NCI-H187 treated with DMSO at 0.1 percent for 48 hours (cell line): Measurements from ENCODE around the gene ST3GAL3.

Experiments used
- DNase-seq: peaks from one replicate; lab custom pipeline; 2025; lab: John Stamatoyannopoulos, UW

The ST3GAL3 gene

DNA sequence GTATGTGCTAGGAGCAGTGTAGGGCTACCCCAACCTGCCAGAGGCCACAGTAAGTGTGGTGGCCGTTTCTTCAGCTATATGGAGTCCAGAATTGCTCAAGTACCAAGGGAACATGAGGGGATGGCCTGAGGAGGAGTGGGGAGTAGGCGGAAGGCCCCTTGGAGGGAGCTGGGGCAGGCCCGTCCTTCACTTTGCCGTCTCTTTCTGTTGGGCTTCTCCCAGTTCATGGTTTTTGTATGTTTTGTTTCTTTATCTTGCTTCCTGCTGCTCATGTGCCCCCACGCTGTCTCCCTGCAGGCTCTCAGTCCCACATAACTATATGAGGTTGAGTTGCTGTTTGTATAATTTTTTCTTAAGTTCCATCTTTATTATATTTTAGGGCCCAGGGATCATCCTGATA, 256.6 kb downstream of the ST3GAL3 start:
- no peak for DNase-seq

DNA sequence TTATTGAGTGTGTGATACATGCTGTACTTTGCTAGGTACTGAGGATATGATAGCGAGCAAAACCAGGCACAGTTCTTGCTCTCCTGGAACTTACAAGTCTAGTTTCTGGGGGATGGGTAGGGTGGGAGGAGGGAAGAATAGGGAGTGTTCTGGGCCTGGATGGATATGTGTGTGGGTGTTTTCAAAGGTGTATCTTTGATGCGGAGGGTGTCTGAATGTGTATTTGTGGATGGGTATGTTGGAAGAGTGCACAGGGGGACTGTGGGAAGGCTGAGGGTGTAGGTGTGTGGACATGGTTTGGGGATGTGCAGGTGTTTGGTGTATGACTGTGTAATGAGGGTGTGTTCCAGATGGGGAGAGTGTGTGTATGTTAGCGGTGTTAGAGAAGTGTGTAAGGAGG, 258.0 kb downstream of the ST3GAL3 start:
- DNase-seq, result no peak

DNA sequence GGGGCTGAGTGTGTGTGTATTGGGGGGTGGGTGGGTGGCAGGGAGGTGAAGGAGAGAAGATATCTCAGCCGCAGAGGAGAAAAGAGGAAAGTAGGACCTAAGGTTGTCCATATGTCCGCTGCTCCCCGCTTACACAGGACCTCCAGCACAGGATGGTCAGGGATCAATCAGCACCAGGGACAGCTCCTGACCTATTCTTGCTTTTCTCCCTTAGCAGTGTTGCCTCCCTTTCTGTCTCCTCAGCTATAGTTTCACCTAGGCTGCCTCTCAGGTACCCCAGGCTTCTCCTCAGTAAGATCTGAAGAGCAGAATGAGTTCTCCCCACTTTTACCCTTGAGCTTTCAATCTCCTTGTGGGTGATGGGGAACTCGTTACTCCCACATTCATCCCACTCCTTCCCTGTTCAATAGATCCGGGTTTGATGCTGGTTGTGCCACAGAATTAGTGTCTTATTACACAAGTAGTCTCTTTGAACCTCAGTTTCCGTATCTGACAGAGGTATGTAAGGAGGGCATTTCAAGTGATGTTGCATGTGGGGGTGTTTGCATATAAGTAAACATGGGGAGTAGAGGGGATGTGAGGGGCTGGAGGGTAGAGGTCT, 261.1 kb downstream of the ST3GAL3 start:
- no peak for DNase-seq

DNA sequence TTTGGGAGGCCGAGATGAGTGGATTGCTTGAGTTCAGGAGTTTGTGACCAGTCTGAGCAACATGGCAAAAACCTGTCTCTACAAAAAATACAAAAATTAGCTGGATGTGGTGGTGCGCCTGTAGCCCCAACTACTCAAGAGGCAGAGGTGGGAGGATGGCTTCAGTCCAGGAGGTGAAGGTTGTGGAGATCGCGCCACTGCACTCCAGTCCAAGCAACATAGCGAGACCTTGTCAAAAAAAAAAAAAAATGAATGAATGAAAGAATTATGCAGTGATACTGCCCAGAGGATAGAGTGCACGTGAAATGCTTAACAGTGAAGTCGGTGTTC, 262.0 kb downstream of the ST3GAL3 start:
- no peak for DNase-seq

DNA sequence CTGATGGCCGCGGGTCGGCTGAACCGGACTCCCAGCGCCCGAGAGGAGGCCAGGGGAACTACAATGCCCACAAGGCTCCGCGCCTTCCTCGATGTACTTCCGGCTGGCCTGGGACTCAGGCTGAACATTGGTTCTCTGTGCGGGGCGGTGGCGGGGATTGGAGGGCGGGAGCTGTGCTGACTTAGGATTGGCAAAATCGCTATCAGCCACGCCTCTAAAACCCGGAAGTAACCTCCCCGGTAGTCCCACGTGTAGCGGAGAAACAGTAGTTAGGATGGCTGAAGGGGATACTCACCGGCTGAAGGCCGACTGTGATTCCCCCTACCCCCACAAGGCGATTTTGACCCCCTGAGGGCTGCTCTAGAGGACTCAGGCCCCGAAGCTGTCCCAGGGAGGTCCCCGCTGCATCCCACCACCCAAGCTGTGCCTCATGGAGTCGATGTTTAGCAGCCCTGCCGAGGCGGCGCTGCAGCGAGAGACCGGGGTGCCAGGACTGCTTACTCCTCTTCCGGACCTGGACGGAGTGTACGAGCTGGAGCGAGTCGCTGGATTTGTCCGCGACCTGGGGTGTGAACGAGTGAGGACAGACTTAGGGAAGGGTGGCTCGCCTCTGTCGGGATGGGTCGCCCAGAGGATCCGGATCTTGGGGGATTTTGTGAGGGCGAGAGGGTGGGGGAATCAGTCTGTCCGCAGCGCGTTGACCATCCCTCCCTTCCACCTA, 262.6 kb downstream of the ST3GAL3 start, which contains the start of gene DPH2:
Gene DPH2, plus strand, starts transcription at position 265 of the 721 bp plus-strand sequence. Its CDS starts 166 bp downstream, at position 431.
- peak; percentile 89 for DNase-seq

DNA sequence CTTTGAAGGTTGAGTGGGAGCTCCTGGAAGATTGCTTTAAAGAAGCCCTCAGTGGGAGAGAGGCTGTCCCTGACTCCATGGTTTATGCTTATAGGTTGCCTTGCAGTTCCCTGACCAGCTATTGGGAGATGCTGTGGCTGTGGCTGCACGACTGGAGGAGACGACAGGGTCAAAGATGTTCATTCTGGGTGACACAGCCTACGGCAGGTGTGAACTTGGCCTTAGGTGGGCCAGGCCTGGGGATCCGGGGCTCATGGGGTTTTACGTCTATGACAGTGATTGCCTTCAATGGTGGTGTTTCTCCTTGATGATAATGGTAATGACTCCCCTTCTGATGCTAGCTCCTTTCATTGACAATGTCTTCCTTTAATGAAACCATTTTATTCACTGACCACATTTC, 263.2 kb downstream of the ST3GAL3 start:
- no peak for DNase-seq

DNA sequence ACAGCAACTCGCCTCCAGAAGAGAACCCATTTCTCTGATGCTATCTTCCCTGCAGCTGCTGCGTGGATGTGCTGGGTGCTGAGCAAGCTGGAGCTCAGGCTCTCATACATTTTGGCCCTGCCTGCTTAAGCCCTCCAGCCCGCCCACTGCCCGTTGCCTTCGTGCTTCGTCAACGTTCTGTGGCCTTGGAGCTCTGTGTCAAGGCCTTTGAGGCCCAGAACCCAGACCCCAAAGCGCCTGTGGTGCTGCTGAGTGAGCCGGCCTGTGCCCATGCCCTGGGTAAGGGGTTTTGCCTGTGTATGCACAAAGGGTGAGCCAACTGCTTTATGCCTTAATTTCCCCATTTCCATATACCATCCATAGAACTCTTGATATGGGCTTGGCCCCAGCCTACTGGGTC, 263.6 kb downstream of the ST3GAL3 start:
- DNase-seq, result no peak

DNA sequence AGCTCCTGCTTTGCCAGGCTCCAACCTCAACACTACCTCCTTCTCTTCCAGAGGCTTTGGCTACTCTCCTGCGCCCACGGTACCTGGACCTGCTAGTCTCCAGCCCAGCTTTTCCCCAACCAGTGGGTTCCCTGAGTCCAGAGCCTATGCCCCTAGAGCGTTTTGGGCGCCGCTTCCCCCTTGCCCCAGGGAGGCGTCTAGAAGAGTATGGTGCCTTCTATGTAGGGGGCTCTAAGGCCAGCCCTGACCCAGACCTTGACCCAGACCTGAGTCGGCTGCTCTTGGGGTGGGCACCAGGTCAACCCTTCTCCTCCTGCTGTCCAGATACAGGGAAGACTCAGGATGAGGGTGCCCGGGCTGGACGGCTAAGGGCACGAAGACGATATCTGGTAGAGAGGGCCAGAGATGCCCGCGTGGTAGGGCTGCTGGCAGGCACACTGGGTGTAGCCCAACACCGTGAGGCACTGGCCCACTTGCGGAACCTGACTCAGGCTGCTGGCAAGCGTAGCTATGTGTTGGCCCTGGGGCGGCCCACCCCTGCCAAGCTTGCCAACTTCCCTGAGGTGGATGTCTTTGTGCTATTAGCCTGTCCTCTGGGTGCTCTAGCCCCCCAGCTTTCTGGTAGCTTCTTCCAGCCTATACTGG, 264.1 kb downstream of the ST3GAL3 start:
- no peak for DNase-seq

DNA sequence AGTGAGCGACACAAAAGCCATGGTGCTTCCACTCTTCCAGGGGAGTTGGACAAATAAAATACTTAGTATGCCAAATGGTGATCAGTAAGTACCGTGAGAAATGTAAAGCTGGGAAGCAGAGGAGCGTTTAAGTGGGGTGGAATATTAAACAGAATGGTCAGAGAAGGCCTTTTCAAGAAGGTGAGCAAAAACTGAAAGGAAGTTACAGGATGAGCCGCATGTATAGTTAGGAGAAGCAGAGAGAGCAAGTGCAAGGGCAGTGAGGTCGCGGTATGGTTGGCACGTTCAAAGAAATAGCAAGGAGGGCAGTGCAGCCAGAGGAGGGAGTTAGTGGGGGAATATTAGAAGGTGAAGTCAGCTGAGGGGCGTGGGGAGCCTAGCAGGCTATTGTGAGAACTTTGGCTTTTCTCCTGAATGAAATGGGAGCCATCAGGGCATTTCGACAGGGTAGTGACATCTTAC, 266.7 kb downstream of the ST3GAL3 start:
- no peak for DNase-seq

DNA sequence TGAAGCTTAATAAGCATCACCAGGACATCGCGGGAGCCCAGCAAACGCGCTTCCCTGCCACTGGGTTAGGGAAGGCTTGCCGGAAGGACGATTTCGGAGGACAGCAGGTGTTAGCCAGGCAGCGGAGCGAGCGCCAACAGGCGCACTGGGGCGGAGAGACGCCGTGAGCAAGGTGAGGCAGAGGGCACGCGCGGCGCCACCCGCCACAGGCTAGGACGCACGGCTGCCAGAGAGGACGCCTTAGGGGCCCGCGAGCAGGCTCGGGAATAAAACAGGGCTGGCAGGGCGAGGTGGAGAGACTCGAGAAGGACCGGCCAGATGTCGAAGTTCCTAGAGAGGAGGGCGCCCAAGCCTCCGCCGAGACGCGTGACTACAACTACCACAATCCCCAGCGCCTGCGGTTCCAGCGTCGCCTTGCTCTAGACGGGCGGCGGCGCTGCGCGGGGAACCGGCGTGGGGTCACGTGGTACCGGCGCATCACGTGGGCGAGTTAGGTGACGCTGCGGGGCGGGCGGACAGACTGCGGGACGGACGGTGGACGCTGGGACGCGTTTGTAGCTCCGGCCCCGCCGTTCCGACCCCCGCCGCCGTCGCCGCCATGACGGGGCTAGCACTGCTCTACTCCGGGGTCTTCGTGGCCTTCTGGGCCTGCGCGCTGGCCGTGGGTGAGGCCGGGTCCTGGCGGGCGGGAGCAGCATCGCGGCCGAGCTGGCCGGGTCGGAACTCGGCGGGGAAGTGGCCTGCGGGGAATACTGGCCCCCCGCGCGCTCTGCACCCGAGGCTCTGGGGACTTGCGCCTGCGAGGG, 267.3 kb downstream of the ST3GAL3 start, which contains the start of gene ATP6V0B:
Gene ATP6V0B, plus strand, starts transcription at position 518 of the 806 bp plus-strand sequence. Its CDS starts 81 bp downstream, at position 599.
- peak; percentile 83 for DNase-seq

DNA sequence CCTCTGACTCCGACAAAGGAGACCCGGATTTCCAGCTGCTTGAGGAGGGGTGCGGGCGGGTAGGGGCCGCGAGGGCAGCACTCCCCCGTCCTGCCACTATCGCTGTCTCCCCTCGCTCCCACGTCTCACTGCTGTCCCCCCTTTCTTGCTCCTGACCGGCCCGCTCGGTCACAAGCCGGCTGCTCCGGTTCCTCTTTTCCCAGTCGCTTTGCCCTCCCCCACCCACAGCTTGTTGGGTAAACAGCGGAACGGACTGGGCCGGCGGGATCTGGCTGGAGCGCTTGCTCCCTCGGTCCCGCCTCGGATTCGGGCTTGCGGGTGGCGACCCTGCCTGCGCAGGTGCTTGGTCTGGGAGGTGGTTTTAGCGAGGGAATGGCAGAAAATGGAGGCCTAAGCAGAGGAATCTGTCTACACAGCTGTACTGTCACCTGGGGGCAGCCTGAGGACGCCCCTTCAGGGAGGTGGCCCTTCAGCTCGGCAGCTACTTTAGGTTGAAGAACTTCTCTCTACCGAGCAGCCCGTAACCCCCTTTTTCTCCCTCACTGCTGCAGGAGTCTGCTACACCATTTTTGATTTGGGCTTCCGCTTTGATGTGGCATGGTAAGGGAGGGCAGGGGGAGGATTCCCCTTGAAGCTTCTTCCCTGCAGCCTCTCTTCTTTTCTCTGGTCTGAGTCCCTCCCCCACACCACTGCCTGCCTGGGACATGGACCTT, 268.1 kb downstream of the ST3GAL3 start:
- DNase-seq, result no peak

DNA sequence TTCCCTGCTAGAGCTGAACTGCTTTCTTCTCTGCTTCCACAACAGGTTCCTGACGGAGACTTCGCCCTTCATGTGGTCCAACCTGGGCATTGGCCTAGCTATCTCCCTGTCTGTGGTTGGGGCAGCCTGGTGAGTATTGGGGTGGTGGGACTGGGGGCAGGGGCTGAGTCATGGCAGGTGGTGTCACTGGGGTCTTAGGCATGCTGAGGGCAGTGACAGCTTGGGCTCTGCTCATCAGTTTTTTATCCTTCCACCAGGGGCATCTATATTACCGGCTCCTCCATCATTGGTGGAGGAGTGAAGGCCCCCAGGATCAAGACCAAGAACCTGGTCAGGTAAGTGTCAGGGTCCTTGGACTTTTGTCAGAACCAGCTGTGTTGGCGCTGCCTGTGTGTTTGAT, 268.7 kb downstream of the ST3GAL3 start:
- no peak for DNase-seq

DNA sequence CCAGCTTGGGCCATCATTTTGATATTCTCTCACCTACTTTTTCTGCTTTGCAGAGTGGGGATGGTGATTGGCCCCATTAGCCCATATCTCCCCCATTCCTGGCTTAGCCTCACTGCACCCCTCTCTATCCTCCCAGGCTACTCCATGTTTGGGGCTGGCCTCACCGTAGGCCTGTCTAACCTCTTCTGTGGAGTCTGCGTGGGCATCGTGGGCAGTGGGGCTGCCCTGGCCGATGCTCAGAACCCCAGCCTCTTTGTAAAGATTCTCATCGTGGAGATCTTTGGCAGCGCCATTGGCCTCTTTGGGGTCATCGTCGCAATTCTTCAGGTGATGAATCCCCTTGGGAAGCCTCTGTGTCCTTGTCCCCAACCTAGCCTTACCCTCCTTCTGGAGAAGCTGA, 269.6 kb downstream of the ST3GAL3 start:
- DNase-seq, result no peak

DNA sequence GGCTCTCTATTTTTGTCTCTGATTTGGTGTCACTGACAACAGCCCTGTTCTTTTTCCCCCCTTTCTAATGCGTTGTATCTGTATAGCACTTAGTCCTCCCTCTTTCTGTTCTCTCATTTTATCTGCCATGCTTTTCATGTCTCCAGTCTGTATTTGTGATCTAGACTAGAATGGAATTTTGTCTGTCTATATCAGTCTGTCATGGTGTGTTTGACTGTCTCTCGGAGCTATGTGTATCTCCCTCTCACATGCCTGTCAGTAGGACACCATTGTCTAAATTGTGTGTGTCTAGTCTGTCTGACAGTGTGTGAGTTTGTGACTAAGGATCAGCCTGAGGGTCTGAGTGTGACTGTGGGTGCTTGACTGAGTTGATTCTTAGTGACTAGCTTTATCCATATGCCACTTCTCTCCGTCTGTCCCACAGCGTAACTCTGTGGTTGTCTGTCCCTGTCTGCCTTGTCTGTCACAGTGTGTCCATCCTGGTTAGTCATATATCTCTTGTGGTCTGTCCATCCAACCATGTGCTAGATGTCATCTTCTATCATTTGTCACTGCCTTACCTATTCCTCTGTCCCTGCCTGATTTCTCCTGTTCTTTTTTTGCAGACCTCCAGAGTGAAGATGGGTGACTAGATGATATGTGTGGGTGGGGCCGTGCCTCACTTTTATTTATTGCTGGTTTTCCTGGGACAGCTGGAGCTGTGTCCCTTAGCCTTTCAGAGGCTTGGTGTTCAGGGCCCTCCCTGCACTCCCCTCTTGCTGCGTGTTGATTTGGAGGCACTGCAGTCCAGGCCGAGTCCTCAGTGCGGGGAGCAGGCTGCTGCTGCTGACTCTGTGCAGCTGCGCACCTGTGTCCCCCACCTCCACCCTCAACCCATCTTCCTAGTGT, 270.3 kb downstream of the ST3GAL3 start:
- DNase-seq, result no peak

DNA sequence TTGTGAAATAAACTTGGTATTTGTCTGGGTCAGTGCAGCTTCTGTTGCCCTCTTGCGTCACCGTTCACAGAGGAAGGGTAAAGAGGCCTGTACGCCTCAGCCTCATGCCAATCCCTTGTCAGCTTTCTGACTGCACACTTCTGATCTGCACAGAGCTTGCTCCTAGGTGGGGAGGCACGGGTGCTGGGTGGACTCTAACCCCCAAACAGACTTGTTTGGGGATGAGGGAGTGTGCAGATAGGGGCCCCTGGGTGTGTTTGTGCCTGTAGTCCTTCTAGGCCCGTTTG, 270.9 kb downstream of the ST3GAL3 start:
- DNase-seq, result no peak

DNA sequence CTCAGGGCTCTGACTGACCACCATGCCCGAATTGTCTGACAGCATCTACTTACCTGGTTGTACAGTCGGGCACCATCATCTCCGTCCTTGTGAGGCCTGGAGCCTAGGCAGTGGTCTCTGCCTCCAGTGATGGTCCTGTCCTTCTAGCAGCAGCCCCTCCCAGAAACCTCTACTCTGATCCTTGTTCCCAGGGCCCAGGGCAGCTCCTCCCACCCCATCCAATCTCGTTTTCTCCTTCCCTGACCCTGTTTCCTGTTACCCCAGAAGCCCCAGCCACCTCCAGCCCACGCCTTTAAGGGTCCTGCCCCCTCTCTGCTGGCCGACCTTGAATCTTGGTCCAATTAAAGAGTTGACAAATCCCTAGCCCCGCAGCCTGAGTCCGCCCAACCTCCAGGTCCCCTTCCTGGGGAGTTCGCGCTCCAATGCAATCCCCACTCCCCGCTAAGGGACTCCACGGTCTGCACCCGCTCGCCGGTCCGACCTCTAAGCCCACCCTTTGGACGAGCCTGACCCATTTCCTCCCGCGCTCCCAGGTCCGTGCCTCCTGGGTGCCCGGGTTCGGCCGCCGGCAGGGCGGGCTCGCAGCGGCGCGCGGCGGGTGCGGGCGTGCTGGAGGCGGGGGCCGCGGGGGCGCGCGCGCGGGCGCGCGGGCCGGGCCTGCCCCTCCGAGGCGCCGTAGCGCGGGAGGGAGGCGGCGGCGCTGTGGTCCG, 271.4 kb downstream of the ST3GAL3 start, which contains the start of gene B4GALT2:
Gene B4GALT2, plus strand, starts transcription at position 660 of the 710 bp plus-strand sequence. CDS start 1,951 bp downstream, outside the sequence.
- no peak for DNase-seq

DNA sequence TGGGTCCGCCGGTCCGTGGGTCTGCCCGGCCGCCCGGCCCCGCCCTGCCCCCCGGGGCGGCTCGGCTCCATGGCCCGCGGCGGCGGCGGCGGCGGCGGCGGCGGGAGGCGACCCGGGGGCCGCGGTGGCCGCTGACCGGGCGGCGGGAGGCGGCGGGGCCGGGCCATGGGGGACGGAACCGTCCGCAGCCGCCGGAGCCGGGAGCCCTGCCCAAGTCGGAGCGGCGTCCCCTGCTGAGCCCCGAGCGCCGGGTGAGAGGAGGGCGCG, 271.9 kb downstream of the ST3GAL3 start:
- DNase-seq, result no peak

DNA sequence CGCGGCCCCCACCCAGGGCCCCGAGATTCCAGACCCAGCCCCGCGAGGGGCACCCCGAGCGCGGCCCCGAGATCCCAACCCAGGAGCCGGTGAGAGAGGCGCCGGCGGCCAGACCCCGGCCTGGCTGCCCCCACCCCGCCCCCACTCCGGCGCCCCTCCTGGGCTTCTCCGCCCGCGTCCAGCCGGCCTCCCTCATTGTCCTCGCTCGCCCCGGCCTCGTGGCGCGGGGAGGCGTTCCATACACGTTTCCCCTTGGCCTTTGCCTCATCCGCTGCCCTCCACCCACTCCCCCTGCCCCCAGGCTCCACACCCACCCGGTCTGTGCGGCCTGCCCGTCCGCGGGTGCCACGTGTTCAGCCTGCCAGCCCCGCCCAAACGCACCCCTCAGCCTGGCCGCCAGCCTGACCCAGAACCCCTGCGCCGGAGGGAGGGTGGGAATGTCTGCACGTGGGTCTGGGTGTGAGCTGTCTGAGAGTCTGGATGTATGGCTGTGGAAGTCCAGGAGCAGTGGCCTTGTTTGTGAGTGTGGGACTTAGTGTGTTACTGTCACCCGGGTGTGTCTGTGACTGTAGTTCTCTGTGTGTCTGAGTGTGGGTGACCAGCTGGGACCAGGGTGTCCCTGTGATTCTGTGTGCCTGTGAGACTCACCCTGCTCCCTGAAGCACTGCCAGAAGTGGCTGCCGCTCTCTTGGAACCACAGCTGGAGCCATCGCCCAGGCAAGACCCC, 272.4 kb downstream of the ST3GAL3 start:
- DNase-seq, result no peak

DNA sequence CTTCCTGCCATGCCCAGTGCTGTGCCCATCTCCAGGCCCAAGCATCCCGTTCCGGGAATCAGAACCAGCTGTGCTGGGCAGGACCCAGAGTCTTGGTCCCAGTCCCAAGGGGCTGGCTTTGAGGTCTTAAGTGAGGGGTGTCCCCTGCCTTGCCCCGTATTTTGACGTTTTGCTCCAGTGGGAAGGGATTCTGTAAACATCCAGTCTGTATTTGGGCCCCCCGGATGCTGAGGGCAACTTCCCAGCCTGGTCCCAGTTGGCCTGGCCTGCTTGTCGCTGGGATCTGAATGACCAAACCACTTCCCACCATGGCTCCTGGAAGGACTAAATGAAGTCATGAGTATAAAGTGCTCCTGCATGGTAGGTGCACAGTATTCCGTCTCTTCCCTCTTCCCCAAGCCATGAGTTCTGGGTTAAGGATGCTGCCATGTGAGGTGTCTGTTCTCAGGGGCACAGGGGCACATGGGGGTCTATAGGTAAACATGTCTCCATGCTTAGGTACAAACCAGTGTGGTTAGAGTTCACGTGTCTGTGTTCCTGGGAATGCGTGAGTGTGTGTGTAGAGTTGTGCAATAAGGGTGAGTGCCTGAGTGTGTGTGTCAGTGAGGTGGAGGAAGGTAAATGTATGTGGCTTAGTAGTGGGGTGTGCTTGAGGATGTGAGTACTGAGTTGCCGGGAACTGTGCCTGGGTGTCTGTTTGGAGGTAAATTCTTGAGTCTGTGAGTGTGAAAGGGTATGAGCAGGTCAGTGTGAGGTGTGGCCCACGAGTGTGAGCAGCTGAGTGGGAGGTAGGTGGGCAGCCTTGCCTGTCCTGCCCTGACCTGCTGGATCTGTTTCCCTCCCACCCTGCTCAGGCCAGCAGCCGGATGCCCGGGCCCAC, 273.2 kb downstream of the ST3GAL3 start:
- DNase-seq, result no peak
